SW 1271 (cell line): Measurements from ENCODE around the gene TUBD1.
A peak's percentile ranks its signal among the peaks of the same experiment; 100 is the strongest.
"Not testable (repeated sequence)": the region's sequence is repeated elsewhere in the genome, so short reads cannot be mapped to it uniquely, and the experiment has no call there.

Experiments
- DNase-seq, 2 experiments: peaks; one replicate each; lab custom pipeline; 2025; lab: John Stamatoyannopoulos, UW

Gene TUBD1

DNA sequence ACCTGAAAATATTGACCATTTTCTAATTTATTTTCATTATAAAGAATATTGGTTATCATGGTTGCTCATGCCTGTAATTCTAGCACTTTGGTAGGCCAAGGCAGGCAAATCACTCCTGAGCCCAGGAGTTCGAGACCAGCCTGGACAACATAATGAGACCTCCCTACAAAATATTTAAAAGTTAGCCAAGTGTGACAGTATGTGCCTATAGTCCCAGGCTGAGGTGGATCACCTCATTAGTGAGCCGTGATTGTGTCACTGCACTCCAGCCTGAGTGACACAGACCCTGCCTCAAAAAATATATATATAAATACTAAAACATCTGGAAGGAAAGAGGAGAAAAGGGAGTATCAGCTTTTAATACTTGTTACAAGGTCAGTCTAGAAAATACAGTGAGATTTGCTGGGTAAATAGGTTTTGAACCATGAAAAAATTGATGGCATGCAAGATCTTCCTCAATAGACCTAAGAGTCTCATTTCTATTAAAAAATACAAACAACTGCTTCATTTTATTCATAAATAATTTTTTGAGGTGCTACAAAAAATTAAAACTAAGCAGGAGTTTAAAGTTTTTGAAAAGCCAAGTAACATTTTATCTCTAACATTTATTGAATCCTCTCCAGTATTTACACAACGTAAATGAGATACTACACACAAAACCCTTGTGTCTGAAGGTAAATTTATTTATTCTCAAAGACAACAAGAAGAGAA, 47.7 kb downstream of the TUBD1 start:
- no peak for DNase-seq

DNA sequence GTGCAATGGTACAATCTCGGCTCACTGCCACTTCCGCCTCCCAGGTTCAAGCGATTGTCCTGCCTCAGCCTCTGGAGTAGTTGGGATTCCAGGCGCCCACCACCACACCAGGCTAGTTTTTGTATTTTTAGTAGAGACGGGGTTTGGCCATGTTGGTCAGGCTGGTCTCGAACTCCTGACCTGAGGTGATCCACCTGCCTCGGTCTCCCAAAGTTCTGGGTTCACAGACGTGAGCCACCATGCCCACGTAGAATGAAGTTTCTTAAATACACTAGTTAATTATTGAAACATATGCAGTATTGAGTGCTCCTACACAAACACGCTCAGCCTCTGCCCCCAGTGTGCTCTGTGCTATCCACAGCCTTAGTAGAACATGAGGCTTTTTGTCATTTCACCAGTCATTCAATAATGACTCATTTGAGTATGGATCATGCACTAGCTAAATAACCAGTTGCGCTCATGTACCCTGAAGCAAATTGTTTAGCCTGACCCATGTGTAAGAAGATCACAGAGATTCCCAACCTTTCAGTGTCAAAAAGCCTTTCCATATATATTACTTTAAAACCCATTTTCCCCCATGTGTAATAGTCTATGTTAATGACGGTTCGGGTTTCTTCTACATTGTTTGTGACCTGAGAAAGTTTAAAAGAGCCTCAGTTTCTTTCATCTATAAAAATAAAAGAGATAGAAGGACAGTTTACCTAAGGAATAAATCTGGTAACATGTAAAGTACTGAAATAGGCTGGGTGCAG, 49.7 kb downstream of the TUBD1 start:
- DNase-seq, result peak; percentile 91 to 94

DNA sequence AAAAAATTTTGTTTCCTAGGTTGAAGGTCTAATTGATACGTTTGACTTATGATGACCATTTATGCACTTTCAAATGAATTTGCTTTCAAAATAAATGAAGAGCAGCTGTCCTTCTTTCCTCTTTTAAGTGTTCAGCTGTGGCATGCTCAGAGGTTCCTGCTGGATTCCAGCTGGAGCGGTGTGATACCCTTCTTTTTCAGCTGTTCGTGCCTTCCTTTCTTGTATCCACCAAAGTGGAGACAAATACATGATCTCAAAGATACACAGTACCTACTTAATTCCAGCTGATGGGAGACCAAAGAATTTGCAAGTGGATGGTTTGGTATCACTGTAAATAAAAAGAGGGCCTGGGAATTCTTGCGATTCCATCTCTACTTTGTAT, 50.9 kb downstream of the TUBD1 start:
- not testable (repeated sequence) for DNase-seq

DNA sequence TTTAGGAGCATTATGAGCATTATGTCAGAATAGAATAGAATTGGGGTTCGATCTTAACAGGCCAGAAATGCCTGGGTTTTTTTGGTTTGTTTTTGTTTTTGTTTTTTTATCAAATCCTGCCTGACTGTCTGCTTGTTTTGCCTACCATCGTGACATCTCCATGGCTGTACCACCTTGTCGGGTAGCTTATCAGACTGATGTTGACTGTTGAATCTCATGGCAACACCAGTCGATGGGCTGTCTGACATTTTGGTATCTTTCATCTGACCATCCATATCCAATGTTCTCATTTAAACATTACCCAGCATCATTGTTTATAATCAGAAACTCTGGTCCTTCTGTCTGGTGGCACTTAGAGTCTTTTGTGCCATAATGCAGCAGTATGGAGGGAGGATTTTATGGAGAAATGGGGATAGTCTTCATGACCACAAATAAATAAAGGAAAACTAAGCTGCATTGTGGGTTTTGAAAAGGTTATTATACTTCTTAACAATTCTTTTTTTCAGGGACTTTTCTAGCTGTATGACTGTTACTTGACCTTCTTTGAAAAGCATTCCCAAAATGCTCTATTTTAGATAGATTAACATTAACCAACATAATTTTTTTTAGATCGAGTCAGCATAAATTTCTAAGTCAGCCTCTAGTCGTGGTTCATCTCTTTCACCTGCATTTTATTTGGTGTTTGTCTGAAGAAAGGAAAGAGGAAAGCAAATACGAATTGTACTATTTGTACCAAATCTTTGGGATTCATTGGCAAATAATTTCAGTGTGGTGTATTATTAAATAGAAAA, 51.5 kb downstream of the TUBD1 start:
- DNase-seq, result not testable (repeated sequence)

DNA sequence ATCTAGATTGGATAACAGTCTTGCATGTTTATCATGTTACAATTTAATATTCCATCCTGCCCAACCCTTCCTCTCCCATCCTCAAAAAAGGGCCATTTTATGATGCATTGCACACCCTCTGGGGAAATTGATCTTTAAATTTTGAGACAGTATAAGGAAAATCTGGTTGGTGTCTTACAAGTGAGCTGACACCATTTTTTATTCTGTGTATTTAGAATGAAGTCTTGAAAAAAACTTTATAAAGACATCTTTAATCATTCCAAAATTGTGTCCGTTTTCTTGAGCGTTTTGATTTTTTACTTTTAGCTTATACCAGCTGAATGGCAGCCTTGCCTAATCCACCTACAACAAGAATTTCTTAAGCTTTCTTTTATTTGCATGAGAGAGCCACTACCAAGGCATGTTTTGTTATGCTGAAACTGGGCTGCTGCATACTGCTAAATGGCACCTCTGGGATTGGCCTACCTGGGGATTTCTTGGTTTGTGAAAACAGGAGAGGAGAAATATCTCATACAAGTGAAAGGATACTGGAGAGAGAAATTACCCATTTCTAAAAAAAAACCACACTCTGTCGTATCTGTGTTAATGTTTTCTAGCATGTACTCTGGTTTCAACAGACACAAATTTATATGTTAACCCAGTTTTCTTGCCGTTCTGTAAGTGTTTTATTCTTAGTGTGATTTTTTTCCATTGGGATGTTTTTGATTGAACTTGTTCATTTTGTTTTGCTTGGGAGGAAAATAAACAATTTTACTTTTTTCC, 52.2 kb downstream of the TUBD1 start:
- peak in 1 of 2 experiments; percentile 69 for DNase-seq

DNA sequence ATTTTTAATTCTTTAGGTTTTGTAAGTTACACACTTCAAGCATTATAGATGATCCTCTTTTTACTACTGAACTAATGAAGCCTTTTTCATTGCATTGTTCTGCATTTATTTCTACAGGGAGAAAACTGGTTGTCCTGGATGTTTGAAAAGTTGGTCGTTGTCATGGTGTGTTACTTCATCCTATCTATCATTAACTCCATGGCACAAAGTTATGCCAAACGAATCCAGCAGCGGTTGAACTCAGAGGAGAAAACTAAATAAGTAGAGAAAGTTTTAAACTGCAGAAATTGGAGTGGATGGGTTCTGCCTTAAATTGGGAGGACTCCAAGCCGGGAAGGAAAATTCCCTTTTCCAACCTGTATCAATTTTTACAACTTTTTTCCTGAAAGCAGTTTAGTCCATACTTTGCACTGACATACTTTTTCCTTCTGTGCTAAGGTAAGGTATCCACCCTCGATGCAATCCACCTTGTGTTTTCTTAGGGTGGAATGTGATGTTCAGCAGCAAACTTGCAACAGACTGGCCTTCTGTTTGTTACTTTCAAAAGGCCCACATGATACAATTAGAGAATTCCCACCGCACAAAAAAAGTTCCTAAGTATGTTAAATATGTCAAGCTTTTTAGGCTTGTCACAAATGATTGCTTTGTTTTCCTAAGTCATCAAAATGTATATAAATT, 53.0 kb downstream of the TUBD1 start:
- peak in 1 of 2 experiments; percentile 79 for DNase-seq

DNA sequence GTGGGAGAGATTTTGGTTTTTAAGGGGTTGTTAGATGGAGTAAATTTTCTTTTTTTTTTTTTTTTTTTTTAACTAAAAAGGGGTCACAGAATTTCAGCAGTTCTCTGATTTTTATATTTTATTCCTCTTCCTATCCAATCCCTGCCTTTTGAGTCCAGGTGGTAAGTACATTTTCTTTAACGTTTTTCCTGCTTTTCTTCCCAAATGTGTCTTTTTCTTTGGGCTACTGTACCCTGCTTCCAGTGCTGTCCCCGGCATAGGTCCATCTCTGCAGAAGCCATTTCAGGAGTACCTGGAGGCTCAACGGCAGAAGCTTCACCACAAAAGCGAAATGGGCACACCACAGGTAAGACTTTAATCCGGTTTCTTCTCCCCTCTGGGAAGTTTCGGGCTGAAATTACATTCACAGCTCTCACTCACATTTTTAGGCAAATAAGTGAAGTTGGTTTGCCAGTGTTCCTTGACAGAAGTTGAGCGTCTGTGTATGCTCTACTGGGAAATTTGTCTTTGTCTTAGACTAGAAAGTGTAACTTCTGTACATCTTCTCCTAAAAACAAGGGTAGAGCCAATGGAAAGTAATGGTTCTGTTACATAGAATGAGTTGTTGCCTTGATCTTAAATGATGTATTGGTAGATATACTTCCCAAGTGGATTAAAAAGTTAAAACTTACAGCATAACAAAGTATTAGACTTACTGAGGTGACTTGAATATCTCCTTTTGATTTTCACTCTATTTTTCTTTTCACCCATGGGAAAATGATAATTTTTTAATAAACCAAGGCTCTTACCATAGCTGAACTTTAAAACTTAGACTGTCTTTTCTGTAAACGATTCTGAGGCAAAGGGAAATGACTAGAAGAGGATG, 54.5 kb downstream of the TUBD1 start:
- peak in 1 of 2 experiments; percentile 80 for DNase-seq

DNA sequence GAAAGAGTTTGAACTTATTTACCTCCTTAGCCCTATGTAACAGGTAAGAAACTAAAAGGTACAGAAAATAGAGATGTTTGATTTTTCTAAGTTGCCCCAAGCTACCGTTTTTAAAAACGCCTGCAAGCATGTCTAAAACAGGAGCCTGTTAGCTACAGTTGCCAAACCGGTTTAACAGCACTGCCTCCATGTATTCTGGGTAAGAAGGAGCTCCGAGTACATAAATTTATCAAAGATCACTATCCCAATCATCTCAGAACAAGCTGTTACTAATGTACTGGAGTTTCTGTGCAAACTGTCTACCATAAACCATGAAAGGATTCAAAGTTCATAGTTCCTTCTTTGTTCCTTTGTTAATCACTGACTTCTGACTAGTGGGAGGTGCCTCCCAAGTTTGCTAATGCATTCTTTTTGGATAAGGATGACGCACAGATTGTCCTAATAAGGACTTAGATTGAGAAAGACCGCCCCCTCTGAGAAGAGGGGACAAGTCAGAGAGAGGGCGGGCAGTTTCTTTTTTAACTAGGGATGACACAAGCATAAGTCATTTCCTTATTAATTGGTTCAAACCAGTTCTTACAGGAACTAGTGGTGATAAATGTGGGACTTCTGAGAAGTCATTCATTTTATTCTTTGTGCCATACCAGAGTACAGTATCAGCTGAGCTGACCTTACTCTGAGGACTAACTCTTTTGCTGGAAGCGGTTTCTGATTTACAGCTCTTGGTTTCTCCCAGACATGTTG, 55.3 kb downstream of the TUBD1 start:
- peak; percentile 98 to 100 for DNase-seq

DNA sequence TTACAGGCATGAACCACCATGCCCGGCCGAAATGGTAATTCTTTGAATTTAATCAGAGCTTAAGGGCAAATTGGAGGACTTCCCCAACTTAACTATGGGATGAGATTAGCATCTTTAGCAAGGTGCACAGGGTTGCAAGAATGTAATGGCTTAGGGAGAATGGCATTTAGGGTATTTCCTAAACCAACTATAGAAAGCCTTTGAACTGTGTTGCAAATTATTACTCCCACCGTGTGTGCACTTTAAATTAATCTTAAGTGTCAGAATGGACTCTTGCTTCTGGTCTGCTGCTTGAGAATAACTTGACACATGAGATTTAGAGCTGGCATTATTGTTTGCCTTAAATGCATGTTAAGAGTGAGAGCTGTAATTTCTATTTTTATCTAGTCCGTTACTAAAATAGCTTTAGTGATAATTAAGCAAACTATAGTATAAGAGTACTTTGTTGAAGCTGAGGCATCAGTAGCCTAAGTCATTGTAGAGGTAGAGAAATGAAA, 59.8 kb downstream of the TUBD1 start:
- DNase-seq, result peak in 1 of 2 experiments; percentile 51

DNA sequence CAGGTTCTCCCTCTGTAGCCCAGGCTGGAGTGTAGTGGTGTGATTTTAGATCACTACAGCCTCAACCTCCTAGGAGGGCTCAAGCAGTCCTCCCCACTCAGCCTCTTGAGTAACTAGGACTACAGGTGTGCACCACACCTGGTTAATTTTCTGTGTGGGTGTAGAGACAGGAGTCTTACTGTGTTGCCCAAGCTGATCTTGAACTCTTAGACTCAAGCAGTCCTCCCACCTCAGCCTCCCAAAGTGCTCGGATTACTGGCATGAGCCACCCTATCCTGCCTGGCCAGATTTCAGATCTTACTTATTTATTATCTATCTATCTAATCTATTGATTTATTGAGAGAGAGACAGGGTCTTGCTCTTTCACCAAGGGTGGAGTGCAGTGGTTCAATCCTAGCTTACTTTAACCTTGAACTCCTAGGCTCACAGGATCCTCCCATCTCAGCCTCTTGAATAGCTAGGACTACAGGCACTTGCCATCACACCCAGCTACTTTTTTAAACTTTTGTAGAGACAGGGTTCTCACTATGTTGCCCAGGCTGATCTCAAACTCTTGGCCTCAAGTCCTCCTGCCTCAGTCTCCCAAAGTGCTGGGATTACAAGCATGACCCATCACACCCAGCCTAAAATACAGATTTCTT, 61.8 kb downstream of the TUBD1 start:
- no peak for DNase-seq

DNA sequence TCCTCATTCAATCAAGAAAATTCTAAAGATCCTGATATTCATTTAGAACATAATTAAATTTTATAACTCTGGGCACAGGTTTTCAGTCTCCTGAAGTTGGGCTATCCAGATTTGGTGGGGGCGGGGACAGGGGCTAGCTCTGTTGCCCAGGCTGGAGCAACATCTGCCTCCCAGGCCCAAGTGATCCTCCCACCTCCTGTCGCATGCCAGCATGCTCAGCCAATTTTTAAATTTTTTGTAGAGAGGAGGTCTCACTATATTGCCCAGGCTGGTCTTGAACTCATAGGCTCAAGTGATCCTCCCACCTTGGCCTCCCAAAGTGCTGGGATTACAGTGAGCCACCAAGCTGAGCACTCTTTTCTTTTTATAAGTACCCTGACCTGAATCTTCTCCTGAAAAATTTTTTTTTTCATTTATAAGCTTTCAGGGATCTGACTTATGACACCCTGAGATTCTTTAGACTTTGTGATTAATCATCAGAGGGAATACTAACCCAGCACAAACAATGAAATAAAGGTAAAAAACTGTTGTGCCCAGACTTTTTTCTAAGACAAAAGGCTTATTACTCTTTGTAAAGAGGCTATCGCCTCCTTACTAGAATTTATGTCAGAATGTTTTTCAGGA, 62.6 kb downstream of the TUBD1 start:
- DNase-seq, result peak in 1 of 2 experiments; percentile 68

DNA sequence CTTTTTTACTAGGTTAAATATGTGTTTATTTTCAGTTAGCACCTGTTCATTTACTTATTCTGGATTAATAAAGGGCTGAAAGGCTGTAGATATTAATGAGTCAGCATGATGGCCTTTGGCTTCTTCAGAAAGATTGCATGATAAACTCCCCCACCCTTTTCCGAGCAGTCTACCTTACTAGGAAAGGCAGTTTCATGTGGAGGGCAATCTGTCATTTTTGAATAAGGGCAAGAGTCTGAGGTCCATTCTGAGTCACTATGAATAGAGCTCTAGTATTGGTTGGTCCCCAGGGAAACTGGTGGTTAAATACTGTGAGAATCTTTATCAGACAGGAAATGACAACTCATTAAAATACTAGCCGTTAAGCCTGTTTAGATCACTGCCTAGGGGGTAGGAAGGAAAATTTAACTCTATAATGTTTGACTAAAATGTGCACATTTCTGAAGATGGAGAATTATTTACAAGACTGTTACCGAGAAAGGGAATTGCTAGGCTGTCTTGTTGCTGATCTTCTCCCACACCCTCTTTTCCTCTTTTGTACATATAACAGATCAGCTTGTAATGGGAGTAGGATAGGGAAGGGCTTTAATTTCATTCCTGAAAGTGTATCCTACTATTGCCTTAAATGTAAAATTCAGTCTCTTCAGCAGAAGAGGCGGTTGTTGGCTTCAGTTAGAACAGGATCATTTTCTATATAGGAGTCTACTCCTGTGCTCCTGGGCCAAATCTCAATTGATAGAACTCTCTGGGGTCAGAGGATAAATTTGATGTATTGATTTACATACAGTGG, 63.3 kb downstream of the TUBD1 start:
- DNase-seq, result peak; percentile 97 to 100

DNA sequence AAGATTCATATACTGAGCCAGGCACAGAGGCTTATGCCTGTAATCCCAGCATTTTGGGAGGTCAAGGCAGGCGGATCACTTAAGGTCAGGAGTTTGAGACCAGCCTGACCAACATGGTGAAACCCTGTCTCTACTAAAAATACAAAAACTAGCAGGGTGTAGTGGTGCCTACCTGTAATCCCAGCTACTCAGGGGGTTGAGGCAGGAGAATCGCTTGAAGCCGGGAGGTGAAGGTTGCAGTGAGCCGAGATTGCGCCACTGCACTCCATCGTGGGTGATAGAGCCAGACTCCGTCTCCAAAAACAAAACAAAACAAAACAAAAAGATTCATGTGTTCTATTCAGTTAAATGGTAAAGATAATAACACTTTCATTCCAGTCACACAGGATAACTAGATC, 63.9 kb downstream of the TUBD1 start:
- DNase-seq, result not testable (repeated sequence)

DNA sequence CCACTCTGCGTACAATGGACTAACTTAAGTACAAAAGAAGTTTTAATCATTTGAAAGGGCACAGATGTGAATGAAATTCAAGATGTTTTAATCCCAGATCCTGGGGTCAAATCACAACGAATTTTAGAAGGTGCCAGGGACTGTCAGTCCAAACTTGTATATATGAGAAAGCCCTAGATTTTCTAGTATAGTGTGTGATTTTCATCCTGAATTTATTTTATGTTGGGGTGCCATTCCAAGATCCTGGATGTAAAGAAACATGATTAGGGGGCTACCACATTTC, 64.3 kb downstream of the TUBD1 start:
- DNase-seq, result no peak

DNA sequence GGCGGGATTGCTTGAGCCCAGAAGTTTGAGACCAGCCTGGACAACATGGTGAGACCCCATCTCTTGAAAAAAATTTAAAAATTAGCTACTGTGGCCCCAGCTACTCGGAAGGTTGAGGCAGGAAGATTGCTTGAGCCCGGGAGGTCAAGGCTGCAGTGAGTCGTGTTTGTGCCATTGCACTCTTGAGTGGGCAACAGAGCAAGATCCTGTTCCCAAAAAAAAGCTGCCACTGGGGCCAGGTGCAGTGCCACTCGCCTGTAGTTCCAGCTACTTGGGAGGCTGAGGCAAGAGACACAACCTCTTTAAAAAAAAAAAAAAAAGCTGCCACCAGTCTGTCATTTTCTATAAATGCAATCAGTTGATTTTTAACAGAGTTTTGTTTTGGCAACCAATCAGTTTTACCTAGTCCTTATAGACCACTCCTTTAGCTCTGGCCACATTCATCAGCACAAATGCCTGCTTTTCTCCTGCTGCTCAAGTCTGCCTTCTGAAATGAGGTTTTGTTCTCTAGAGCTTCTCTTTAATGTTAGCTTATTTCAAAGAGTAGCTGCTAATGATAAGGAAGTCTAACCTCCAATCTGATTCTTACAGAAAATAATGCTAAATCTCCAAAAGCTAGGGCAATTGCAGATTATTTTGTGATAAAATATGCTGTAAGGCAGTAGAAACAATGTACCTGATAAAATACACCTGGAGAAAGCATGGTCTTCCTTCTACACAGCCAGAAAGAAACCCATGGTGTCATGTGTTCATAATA, 64.8 kb downstream of the TUBD1 start:
- peak in 1 of 2 experiments; percentile 57 for DNase-seq

DNA sequence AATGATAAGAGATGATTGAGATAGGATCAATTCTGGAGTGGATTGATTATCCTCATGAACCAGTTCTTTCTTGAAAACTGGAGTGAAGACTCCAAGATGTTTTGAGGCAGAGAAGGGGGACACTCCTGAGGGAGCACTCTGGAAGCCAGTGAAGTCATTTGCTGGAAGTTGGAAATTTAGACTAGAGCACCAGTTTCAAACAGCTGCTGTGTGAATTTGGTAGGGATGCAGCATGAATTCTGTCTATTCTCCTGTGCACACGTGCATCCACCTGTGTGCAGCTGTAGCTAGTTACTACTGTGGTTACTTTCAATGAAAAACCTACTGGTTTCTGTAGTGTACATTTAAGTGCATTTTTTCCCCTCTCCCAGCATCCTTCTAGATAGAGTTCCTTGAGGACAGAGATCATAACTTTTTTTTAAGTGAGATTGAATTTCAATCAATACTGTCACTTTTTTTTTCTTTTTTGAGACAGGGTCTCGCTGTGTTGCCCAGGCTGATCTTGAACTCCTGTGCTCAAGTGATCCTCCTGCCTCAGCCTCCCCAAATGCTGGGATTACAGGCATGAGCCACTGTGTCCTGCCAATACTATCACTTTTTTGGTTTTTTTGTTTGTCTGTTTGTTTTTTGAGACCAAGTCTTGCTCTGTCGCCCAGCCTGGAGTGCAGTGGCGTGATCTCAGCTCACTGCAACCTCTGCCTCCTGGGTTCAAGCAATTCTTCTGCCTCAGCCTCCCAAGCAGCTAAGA, 65.9 kb downstream of the TUBD1 start:
- DNase-seq, result no peak
